Stimulated activated CD4-positive, alpha-beta T cell treated with anti-CD3 and anti-CD28 coated beads, TNF-alpha, amount 100 ng/mL, for 1 hour (primary cell): ENCODE measurements around the gene CYP24A1.

Experiments
- DNase-seq, 3 donors: peaks; one replicate each; pipeline ENCODE4 v3.0.0-alpha.2; 2020; ENCODE audit warnings: low read depth in 3 of 3, low spot score in 1 of 3

Gene CYP24A1

GRCh38 chr20:54115172-54115854 lies 58.5 kb downstream of the CYP24A1 start:
- DNase-seq, result no peak

DNA sequence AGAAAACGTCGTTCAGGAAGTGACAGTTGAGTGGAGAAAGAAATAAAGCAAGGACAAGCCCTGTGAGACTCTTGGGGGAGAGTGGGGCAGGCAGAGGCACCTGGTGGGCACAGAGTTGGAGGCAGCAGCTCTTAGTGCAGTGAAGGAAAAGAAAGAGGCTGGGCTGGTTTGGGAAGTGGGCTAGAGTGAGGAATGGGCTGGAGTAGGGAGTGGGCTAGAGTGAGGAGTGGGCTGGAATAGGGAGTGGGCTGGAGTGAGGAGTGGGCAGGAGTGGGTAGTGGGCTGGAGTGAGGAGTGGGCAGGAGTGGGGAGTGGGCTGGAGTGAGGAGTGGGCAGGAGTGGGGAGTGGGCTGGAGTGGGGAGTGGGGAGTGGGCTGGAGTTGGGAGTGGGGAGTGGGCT lies 59.7 kb downstream of the CYP24A1 start:
- no peak for DNase-seq

DNA sequence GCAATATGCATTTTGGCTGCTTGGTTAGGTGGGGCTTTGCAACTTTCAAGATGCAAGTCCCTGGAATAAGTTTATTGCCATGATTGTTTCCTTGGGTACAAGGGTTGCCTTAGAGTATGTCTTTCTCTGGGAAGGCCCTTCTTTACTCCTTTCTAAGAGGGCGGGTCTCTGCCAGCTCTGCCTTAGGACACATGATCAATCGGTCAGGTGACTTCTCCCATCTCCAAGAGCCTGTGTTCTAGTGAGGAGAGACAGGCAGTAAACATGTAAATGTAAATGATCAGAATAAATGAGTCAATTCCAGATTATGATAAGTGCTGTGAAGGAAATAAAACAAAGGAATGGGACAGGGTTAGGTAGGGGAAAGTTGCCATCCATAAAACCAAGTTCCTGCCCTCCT lies 60.2 kb downstream of the CYP24A1 start:
- no peak for DNase-seq

DNA sequence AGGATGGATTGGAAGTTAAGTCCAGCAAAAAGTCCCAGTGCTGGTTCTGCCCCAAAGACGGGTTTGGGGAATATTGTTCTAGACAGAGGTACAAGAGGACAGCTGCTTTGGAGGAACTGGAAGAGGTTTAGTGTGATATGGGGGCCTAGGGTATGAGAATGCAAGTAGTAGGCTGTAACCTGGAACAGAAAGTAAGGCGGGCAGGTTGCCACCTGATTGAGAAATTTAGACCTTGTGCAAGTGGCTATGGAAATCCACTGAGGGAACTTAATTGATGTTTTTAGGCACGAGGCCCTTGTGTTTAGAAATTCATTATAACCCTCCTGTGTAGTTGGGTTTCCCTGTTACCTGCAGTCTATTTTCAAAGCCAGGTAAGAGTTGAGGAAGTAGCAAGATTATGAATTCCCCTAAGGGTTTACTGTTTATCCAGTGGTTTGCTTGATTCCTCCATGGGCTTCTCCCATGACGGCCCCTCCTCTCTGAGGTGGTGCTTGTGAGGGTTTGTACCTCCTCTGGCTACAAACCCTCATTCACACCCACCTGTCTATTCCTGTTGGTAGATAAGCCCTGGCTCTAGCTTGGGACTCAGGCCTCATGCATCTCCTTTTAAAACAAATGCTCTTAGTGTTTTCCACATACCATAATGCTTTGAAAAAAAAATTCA lies 61.4 kb downstream of the CYP24A1 start:
- no peak for DNase-seq

GRCh38 chr20:54111460-54111859 lies 62.3 kb downstream of the CYP24A1 start:
- DNase-seq, result no peak

- no peak for DNase-seq
Measured at GRCh38 chr20:54110457-54110856, 63.3 kb downstream of the CYP24A1 start.

DNA sequence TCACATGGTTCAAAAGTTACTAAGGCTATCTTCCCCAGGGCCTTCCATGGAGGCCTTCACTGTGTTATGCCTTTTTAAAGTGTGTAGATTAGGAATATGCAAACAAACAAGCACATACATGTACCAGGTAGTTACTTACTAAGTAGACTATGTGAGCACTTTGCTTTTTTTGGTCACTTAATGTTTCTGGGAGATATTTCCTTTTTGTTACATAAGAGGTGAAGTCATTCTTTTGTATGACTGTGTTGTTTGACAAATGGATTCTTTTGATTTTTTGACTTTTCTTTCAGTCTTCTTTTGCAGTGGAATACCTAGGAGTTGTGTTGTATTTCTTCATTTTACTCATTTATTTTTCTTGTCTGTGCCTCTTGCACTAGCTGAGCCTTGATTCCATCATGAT lies 63.7 kb downstream of the CYP24A1 start:
- no peak for DNase-seq

DNA sequence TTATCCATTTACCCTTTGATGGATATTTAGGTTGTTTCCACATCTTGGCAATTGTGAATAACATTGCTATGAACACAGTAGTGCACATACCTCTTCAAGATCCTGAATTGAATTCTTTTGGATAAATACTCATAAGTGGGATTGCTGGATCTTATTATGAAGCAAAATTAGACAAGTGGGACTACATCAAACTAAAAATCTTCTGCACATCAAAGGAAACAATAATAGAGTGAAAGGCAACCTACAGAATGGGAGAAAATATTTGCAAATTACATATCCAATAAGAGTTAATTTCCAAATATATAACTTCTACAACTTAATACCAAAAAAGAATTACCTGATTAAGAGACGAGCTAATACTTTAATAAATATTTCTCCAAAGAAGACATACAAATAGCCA lies 65.0 kb downstream of the CYP24A1 start:
- no peak for DNase-seq

DNA sequence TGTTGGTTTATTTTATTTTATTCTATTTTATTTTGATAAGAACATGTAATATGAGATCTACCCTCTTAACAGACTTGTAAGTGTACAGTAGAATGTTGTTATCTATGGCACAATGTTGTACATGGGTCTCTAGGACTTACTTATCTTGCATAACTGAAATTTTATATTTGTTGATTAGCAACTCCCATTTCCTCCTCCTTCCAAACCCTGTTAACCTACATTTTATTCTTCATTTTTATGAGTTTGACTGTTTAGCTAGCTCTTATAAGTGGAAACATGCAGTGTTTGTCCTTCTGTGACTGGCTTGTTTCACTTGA lies 65.5 kb downstream of the CYP24A1 start:
- DNase-seq, result no peak

- DNase-seq, result no peak
Measured at GRCh38 chr20:54107600-54108325, 66.0 kb downstream of the CYP24A1 start.

DNA sequence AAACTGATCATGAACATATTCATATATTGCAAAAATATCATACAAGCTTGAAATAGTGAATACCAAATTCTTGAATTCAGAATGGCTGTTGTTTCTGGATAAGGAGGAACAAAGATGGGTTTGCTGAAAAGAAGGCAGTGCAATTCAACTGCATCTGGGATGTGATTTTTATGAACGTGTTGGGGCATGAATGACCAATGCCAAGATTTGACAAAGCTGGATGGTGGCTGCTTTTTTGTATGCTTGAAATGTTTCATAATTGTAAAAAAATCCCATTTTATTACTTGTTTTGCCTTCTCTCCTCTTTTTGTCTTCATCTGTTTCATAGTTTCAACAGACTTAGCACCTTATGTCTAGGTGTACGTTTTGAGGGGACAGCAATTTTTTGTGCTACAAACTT lies 66.6 kb downstream of the CYP24A1 start:
- DNase-seq, result no peak

DNA sequence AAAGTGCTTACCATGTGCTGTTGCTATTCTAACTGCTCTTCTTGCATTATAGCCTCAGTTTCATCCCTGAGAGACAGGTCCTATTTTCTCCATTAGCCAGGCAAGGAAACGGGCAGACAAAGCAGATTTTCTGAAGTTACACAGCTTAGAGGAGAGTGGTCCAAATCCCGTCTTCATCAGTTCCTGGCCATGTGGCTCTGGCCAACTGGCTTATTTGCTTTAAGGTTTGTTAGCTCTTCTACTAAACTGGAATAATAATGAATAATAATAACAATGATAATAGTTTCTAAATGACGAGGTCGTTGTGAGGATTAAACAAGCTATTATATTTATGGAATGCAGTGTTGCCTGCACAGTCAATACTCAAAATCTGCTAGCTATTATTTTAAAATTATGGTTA lies 67.6 kb downstream of the CYP24A1 start:
- DNase-seq, result no peak

GRCh38 chr20:54105653-54106052 lies 68.1 kb downstream of the CYP24A1 start:
- no peak for DNase-seq

DNA sequence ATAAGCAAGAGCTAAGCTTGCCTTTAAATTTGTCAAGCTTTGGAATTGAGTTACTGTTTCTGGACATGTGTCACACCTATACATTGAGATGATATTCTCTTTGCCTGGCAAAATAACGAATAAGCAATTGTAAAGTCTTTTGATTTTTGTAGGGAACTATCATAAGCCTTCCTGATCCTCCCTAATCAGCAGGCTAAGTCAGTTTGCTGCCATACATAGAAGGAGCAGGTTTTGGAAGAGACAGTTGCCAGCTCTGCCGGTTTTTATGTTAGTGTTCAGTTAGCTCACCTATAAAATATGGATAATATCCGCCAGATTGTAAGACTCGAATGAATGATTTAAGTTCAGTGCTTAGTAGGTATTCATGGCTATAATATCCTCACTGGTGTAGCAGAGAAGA lies 69.0 kb downstream of the CYP24A1 start:
- DNase-seq, result no peak

DNA sequence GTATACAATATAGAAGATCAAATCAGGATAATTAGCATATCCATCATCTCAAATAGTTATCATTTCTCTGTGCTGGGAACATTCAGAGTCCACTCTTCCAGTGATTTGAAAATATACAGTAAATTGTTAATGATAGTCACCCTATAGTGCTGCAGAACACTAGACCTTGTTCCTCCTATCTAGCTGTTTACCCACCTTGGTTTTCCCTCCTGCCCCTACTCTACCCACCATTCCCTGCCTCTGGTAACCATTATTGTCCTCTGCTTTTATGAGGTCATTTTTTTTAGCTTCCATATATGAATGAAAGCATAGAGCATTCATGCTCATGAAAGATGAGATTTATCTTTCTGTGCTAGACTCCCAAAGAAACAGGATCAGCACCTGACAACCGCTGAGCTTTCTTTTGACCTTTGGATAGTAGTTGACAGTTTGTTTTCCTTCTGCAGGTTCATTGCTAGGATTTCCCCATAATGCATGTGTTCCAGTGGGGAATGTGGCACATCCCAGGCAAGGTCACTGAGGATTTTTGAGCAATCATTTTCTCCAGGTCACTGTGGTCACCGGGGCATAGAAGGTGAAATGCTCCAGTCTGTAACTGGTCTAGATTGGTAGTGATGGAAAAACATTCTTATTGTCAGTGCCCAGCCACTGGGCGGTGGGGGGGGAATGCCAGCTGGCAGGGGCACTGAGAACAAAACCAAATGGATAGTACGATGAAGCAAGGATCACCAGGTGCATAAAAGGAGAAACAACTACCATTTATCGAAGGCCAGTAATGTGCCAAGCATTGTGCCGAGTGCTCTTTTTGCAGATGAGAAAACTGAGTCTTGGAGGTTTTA lies 69.8 kb downstream of the CYP24A1 start:
- DNase-seq, result no peak
